ENCODE data around the gene SMPD1.

SMPD1 gene

DNA sequence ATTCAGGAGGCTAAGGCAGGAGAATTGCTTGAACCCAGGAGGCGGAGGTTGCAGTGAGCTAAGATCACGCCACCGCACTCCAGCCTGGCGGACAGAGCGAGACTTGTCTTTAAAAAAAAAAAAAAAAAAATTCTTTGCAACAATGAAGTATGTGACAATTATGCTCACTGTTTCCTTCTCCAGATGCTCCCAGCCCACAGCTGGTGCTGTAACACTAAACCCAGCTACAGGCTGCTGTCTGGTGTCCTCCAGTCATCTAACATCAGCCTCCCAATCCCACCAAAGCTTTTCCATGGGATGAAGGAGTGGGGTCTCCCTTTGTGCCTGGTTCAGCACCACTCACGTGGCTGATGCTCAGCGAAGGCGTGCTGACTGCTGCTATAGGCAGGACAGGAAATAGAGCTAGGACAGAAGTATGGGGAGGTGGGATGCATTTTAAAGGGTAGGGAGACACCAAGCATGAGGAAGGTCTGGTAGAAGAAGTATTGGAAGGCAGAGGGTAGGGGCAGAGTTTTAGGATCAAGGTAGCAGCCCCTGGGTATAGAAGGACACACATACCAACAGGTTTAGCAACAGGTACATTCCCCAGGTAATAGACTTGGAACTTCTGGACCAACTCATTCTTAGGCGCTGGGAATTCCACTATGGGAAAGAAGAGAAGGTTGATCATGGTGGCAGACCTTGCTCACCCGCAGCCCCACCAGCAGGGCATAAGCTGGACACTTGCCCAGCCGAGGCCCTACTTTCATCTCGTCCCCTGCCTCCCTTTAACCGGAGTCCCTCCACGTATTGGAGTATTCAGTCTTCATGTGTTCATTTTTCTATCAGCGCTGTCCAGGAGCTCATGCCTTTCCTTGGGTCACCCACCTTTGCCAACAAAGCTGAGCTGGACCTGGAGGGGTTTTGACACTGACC, 10.4 kb downstream of the SMPD1 start:
- TF ChIP-seq CTCF (IDR thresholded peaks at IDR 0.05; ENCODE audit: low read depth, low read length), result no peak
- no peak overlapping the region for H3K4me3 ChIP-seq (ENCODE audit: low read depth, low read length)

DNA sequence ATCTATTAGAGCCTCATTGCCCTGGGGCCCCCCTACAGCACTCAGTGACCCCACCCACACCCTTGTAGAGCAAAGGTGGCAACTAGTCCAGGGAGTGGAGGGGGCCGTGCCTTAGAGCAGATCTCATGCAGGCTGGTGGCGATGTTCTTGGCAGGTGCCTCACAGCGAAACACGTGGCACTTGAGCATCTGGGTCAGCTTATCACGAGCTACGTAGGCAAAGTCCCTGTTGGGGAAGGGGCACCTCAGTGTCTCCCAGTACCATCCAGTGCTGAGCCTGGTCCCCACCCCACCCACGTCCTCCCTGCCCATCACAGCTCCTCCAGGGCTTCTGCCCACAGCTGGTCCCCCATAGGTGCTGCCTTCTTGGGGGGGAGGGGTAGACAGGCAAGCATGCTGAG, 11.2 kb downstream of the SMPD1 start:
- TF ChIP-seq CTCF (IDR thresholded peaks at IDR 0.05; ENCODE audit: low read depth, low read length), result no peak
- no peak overlapping the region for H3K4me3 ChIP-seq (ENCODE audit: low read depth, low read length)

- H3K4me3 ChIP-seq (ENCODE audit: low read depth, low read length), result no peak overlapping the region
- TF ChIP-seq CTCF (IDR thresholded peaks at IDR 0.05; ENCODE audit: low read depth, low read length), result no peak
These were observed 11.8 kb downstream of the SMPD1 start for GRCh38 chr11:6402061-6402470.

GRCh38 chr11:6402561-6402981, 12.3 kb downstream of the SMPD1 start:
- TF ChIP-seq CTCF (IDR thresholded peaks at IDR 0.05; ENCODE audit: low read depth, low read length), result no peak
- no peak overlapping the region for H3K4me3 ChIP-seq (ENCODE audit: low read depth, low read length)

DNA sequence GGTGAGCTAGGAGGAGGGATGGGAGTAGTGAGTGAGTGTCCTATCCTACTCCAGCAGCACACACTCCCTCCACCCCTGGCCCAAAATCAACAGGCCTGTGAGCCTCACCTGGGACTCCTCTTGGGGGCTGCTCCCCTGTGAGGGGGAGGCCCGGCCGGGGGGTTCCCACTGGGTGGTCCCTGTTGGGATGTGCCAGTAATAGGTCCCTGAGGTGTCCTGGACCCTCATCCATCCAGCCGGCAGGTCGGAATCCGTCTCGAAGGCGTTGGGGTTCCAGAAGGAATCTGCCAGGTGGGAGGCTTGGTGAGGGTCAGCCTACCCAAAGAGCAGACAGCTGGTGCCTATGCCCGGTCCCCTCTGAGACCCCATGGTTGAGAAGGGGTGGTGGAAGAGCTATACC, 13.3 kb downstream of the SMPD1 start:
- no peak for TF ChIP-seq CTCF (IDR thresholded peaks at IDR 0.05; ENCODE audit: low read depth, low read length)
- no peak overlapping the region for H3K4me3 ChIP-seq (ENCODE audit: low read depth, low read length)

- TF ChIP-seq CTCF (IDR thresholded peaks at IDR 0.05; ENCODE audit: low read depth, low read length), result no peak
- no peak overlapping the region for H3K4me3 ChIP-seq (ENCODE audit: low read depth, low read length)
These were observed 14.2 kb downstream of the SMPD1 start for GRCh38 chr11:6404342-6405051.
